Nephron (organoid): ENCODE measurements around the gene SNED1.

ENCODE experiments used
- H3K27ac Mint-ChIP-seq, 3 experiments: 2 replicates each; pipeline ENCODE4 v1.8.0; 2020; ENCODE audit warnings: mixed read lengths in 3 of 3, mild to moderate bottlenecking in 2 of 3, moderate library complexity in 1 of 3
- H3K27me3 Mint-ChIP-seq: 2 replicates; pipeline ENCODE4 v1.8.0; 2021; ENCODE audit warnings: low read depth, mild to moderate bottlenecking, moderate library complexity, mixed read lengths
- H3K36me3 Mint-ChIP-seq: 2 replicates; pipeline ENCODE4 v1.8.0; 2020; ENCODE audit warnings: low read depth, mixed read lengths
- H3K4me1 Mint-ChIP-seq: 2 replicates; pipeline ENCODE4 v1.8.0; 2020; ENCODE audit warnings: mixed read lengths
- H3K4me3 Mint-ChIP-seq, 3 experiments: 2 replicates each; pipeline ENCODE4 v1.8.0; 2020; ENCODE audit warnings: mild to moderate bottlenecking in 3 of 3, mixed read lengths in 3 of 3, moderate library complexity in 2 of 3
- H3K9me3 Mint-ChIP-seq: 2 replicates; pipeline ENCODE4 v1.8.0; 2020; ENCODE audit warnings: mixed read lengths
- TF ChIP-seq, protein P1 (sequence below), 3 experiments: fragments of 200-600 bp; sonication (generic); IDR thresholded peaks; one replicate each; pipeline ENCODE4 v1.5.0; 2021; ENCODE audit warnings: antibody characterized with exemption in 3 of 3; ENCODE audit not compliant: unreplicated experiment in 3 of 3

The SNED1 gene

DNA sequence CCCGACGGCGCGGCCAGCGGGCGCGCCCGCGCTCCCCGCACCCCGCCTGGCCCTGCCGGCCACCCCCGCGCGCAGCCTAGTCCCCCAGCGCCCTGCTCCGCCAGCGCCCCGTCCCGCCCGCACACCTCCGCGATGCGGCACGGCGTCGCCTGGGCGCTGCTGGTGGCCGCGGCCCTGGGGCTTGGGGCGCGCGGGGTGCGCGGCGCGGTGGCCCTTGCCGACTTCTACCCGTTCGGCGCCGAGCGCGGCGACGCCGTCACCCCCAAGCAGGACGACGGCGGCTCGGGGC, 232 bp downstream of the SNED1 start:
- peaks cover 36% of the 10 kb centered on the region for H3K27me3 Mint-ChIP-seq
- TF ChIP-seq, protein P1, sequence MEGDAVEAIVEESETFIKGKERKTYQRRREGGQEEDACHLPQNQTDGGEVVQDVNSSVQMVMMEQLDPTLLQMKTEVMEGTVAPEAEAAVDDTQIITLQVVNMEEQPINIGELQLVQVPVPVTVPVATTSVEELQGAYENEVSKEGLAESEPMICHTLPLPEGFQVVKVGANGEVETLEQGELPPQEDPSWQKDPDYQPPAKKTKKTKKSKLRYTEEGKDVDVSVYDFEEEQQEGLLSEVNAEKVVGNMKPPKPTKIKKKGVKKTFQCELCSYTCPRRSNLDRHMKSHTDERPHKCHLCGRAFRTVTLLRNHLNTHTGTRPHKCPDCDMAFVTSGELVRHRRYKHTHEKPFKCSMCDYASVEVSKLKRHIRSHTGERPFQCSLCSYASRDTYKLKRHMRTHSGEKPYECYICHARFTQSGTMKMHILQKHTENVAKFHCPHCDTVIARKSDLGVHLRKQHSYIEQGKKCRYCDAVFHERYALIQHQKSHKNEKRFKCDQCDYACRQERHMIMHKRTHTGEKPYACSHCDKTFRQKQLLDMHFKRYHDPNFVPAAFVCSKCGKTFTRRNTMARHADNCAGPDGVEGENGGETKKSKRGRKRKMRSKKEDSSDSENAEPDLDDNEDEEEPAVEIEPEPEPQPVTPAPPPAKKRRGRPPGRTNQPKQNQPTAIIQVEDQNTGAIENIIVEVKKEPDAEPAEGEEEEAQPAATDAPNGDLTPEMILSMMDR (IDR thresholded peaks at IDR 0.05; ENCODE audit: unreplicated experiment in 3 of 3) = no peak
- H3K4me3 Mint-ChIP-seq = peak overlapping the region in 1 of 3 experiments; percentile 62
- peaks cover 35% of the 10 kb centered on the region for H3K4me1 Mint-ChIP-seq
- peaks cover 22% of the 10 kb centered on the region for H3K36me3 Mint-ChIP-seq
- H3K27ac Mint-ChIP-seq = no peak overlapping the region
- peaks cover 3% of the 10 kb centered on the region for H3K9me3 Mint-ChIP-seq

DNA sequence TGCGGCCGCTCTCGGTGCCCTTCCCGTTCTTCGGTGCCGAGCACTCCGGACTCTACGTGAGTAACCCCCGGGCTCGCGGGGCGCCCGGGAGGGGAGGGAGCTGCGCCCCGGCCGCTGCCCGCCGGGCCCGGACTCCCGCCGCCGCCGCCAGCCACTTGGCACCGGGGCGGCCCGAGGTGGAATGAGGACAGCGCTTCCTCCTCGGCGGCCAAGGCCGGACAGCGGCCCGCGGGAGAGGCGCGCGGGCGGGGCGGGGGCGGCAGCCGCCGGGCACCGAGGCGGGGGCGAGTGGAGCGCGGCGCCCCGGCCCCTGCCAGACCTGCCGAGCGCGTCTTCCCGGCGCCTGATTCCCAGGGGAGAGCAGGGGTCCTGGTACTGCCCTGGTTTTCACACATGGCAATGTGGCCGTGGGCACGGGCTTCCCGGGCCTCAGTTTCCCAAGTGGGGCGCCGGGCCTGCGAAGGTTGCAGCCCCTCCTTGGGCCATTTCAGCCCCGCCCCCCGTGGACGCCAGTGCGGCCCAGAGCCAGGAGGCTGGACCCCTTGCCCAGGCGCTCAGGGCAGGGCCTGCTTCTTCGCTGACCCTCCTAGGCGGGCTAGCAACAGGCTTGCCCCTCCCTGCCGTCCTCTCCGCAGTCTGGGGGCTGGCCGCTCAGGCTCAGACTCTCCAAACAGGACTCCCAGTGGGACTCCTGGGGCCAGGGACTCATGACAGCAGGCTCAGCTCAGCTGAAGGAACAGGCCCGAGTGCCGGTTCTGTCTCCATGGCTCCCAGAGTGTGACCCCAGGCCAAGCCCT, 775 bp downstream of the SNED1 start:
- peaks cover 28% of the 10 kb centered on the region for H3K36me3 Mint-ChIP-seq
- H3K9me3 Mint-ChIP-seq = peaks cover 8% of the 10 kb centered on the region
- H3K4me3 Mint-ChIP-seq = peak overlapping the region; percentile 76 to 81 (median 77)
- no peak overlapping the region for H3K27ac Mint-ChIP-seq
- TF ChIP-seq, protein P1 (IDR thresholded peaks at IDR 0.05; ENCODE audit: unreplicated experiment in 3 of 3) = no peak
- H3K4me1 Mint-ChIP-seq = peaks cover 35% of the 10 kb centered on the region
- peaks cover 40% of the 10 kb centered on the region for H3K27me3 Mint-ChIP-seq

DNA sequence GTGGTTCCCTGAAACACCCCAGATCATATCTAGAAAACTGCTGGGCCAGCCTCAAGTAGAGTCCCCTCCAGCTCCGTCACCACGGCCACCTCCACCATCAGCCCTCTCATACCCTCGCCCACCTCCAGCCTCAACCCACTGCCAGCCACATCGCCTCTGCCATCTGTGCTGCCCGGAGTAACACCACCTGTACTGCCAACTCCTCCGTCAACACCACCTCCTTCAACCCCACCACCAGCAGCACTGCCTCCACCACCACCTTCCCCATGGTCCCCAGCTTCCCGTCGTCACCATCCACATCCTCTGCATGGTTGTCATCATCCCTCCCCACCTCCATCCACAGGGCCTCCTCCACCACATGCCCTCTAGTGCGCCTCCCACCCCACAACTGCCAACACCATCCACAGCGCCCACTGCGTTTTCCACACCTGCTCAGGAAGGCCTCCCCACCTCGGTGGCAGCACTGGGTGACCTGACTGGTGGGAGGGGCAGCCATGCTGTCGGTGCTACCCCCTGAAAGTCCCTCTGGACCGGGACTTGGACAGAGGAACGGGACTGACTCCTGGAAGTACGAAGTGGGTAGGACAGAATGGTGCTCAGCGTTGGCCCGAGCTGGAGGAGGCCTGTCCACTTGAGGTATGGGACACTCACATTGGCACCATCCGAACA, 1.6 kb downstream of the SNED1 start:
- Mint-ChIP-seq H3K27me3 (peaks cover 38% of the 10 kb centered on the region), H3K4me1 (peaks cover 30% of the 10 kb centered on the region), H3K4me3 (peak overlapping the region; percentile 76 to 81 (median 77)), H3K36me3 (peaks cover 33% of the 10 kb centered on the region), H3K9me3 (peaks cover 8% of the 10 kb centered on the region), H3K27ac (peak overlapping the region in 1 of 3 experiments; percentile 49)
- TF ChIP-seq, protein P1 (IDR thresholded peaks at IDR 0.05; ENCODE audit: unreplicated experiment in 3 of 3) = no peak

DNA sequence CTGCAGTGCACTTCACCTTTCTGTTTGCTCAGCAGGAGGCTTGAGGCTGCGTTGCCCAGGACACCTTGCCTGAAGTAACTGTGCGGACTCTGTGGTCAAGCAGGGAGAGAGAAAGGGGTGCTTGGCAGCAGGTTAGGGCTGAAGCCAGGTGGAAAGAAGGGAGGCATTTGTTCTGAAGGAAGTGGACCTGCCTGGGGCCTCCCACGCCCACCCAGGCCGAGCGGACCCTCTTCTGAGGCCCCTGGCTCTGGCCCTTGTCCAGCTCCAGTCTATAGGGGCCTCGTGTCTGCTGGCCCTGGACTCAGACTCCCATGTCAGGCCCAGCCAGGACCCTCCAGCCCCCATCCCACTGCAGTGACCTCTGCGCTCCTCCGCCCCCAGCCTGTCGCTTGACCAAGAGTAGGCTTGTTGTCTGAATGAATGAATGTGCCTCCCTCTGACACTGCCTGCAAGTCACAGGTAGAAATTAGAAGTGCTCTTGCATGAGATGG, 2.5 kb downstream of the SNED1 start:
- H3K9me3 Mint-ChIP-seq = peaks cover 16% of the 10 kb centered on the region
- H3K4me3 Mint-ChIP-seq = peak overlapping the region; percentile 76 to 81 (median 77)
- H3K27ac Mint-ChIP-seq = peak overlapping the region in 1 of 3 experiments; percentile 49
- H3K36me3 Mint-ChIP-seq = peaks cover 40% of the 10 kb centered on the region
- TF ChIP-seq, protein P1 (IDR thresholded peaks at IDR 0.05; ENCODE audit: unreplicated experiment in 3 of 3) = no peak
- peaks cover 21% of the 10 kb centered on the region for H3K4me1 Mint-ChIP-seq
- peaks cover 36% of the 10 kb centered on the region for H3K27me3 Mint-ChIP-seq

DNA sequence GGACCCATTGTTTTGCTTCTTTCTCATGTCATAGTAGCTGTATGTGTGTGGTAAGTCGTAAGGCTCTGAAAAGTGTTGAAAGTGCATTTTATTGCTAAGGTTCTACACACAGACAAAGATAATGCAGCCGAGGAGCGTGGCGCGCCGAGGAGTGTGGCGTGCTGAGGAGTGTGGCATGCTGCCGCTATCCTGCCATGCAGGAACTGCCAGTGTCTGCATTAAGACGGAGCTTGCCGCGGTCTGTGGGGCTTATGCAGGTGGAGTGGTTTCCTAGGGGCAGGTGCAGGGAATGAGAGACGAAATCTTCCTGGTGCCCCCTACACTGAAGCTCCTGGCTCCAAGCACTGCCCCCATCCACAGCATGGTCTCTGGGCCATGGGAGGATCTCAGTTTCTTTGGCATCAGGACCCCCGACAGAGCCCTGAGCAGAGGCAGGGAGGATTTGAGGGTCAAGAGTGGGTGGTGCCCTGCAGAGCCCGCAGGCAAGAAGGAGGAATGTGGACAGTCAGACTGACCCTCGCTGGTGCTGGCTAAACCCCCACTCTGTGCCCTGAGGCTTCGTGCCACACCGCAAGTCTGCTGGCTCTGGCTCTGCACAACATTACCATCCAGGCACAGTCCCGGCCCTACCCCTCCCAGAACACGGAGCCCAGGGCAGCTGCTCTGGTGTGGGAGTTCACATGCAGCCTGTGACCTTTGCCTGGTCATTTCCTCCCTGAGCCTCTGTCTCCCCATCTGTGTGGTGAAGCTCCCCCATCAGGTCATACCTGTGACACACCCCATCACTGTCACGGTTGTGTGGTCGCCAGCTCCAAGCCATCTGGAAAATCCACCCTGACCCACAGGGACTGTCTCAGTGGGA, 3.2 kb downstream of the SNED1 start:
- TF ChIP-seq, protein P1 (IDR thresholded peaks at IDR 0.05; ENCODE audit: unreplicated experiment in 3 of 3) = no peak
- H3K4me1 Mint-ChIP-seq = peaks cover 19% of the 10 kb centered on the region
- no peak overlapping the region for H3K27ac Mint-ChIP-seq
- H3K27me3 Mint-ChIP-seq = peaks cover 36% of the 10 kb centered on the region
- peaks cover 43% of the 10 kb centered on the region for H3K36me3 Mint-ChIP-seq
- H3K9me3 Mint-ChIP-seq = peaks cover 23% of the 10 kb centered on the region
- H3K4me3 Mint-ChIP-seq = peak overlapping the region; percentile 42 to 70 (median 63)
